ENCODE measurements around the gene SHLD3. TPM values are rescaled to one million over a fixed set of nuclear protein-coding genes. Genes with fewer than 3 reads are reported as not detected.

SHLD3 gene
- total and polyA plus RNA-seq, 9 of the 15 experiments (the other 6 are each of a cell fraction or from before 2014, with no cell fraction given) = 3.0 to 14.5 (median 8.6) TPM

DNA sequence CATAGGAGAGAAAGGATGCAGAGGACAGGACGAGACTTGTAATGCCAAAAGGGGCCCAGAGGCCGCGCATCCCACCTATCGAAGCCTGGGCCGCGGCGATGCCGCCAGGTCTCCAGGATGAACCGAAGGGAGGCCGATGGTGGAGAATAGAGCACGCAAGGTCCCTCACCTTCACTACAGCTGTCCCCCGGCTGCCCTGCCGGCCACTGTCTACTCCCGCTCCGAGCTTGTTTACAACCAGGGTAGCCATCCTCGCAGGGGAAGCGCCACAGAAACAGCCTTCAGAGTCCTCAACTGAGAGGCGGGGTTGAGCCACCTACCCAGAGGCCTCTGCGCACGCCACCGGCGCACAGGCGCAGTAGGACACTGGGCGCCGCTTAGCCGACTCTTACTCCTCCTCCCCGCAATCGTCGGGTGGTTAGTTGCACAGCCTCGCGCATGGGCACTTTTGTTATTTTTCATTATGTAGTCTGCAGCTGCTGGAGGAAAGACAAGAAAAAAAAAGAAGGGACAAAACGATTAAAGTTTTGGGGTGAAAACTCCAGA is 729 bp upstream of the SHLD3 start, which contains the start of gene TRIM23 (continued):
- TF ChIP-seq NONO (IDR thresholded peaks at IDR 0.05; ENCODE audit: low read depth in 2 of 2, low read length in 1 of 2) = no peak
- no peak for TF ChIP-seq BCL6 (CRISPR knock-in tag; IDR thresholded peaks at IDR 0.05)
- 0 out of 2 replicates have a peak, but pooled peaks have one; percentile 22 for TF ChIP-seq HIVEP1 (CRISPR knock-in tag; IDR thresholded peaks at IDR 0.05)
- no peak; the same call in 1 of the 2 replicates for TF ChIP-seq C11orf30 (IDR thresholded peaks at IDR 0.05; ENCODE audit: low read depth)
- TF ChIP-seq PHB (CRISPR knock-in tag; IDR thresholded peaks at IDR 0.05) = no peak
- TF ChIP-seq TBP (optimal IDR thresholded peaks at IDR 0.05; ENCODE audit: low read depth, low read length) = peak; percentile 42
- TF ChIP-seq MAZ (CRISPR knock-in tag; conservative IDR thresholded peaks at IDR 0.05 in 1 of 2, IDR thresholded peaks at IDR 0.05 in 1 of 2) = peak in 1 of 2 experiments; percentile 66; a peak in 3 of 4 replicates
- peak; percentile 3 for TF ChIP-seq ZFP36 (IDR thresholded peaks at IDR 0.05; ENCODE audit: low read depth, low read length, partially characterized antibody)
- no peak for TF ChIP-seq DDX20 (tag; IDR thresholded peaks at IDR 0.05; ENCODE audit: low read depth)
- peak; percentile 65; the same call in 1 of the 2 replicates for TF ChIP-seq TFAP4 (CRISPR knock-in tag; IDR thresholded peaks at IDR 0.05; ENCODE audit: borderline replicate concordance)
- peak; percentile 97 to 99 for TF ChIP-seq FOXK2 (conservative IDR thresholded peaks at IDR 0.05 in 1 of 2, IDR thresholded peaks at IDR 0.05 in 1 of 2; ENCODE audit: low read depth in 2 of 2)
- TF ChIP-seq BDP1 (IDR thresholded peaks at IDR 0.05; ENCODE audit: insufficient read depth, insufficient read length) = no peak
- no peak for TF ChIP-seq ASH1L (IDR thresholded peaks at IDR 0.05; ENCODE audit: borderline replicate concordance, low read depth, partially characterized antibody)
- TF ChIP-seq FOXP1 (CRISPR knock-in tag; IDR thresholded peaks at IDR 0.05) = peak; percentile 68; the same call in 1 of the 2 replicates
- TF ChIP-seq RFX5 (IDR thresholded peaks at IDR 0.05; ENCODE audit: low read depth, low read length) = no peak
- TF ChIP-seq ZEB2 (IDR thresholded peaks at IDR 0.05) = 0 out of 2 replicates have a peak, but pooled peaks have one; percentile 8
- TF ChIP-seq TGIF2 (CRISPR knock-in tag; IDR thresholded peaks at IDR 0.05) = no peak
- peak; percentile 73; the same call in 1 of the 2 replicates for TF ChIP-seq SUPT5H (IDR thresholded peaks at IDR 0.05)
- peak; percentile 76 for TF ChIP-seq CREM (IDR thresholded peaks at IDR 0.05; ENCODE audit: low read depth)
- peak; percentile 60 to 87 for TF ChIP-seq FOXA3 (CRISPR knock-in tag; conservative IDR thresholded peaks at IDR 0.05 in 1 of 2, IDR thresholded peaks at IDR 0.05 in 1 of 2)
- TF ChIP-seq RBM17 (IDR thresholded peaks at IDR 0.05; ENCODE audit: borderline replicate concordance, low read depth, low read length) = no peak
- no peak for TF ChIP-seq SMARCB1 (IDR thresholded peaks at IDR 0.05; ENCODE audit: insufficient read length, low read depth)
- no peak for TF ChIP-seq ZNF174 (CRISPR knock-in tag; IDR thresholded peaks at IDR 0.05)
- no peak for TF ChIP-seq YBX1 (IDR thresholded peaks at IDR 0.05)
- TF ChIP-seq SOX6 (IDR thresholded peaks at IDR 0.05) = no peak
- peak; percentile 67; the same call in 1 of the 2 replicates for TF ChIP-seq EP400 (IDR thresholded peaks at IDR 0.05)
- TF ChIP-seq FOXA1 (IDR thresholded peaks at IDR 0.05; ENCODE audit: borderline replicate concordance) = no peak
- no peak for TF ChIP-seq EHMT2 (IDR thresholded peaks at IDR 0.05)
- TF ChIP-seq SMAD4 (CRISPR knock-in tag; conservative IDR thresholded peaks at IDR 0.05) = 0 out of 2 replicates have a peak, but pooled peaks have one; percentile 18
- peak; percentile 63; the same call in 1 of the 2 replicates for TF ChIP-seq ZBTB17 (CRISPR knock-in tag; IDR thresholded peaks at IDR 0.05)

Data from K562 (cell line).